ENCODE results near the gene SLC27A5.
A peak's percentile ranks its signal among the peaks of the same experiment; 100 is the strongest.
"Not testable (repeated sequence)": the region's sequence is repeated elsewhere in the genome, so short reads cannot be mapped to it uniquely, and the experiment has no call there.

The SLC27A5 gene

GRCh38 chr19:58498316-58499020 is 13.3 kb downstream of the SLC27A5 start:
- Histone ChIP-seq H3K27ac (peak overlapping the region in 8 of 11 experiments; percentile 13 to 83 (median 49); a peak in 11 of 22 replicates), H3K9me3 (replicated peaks in 1 of 11) (peaks cover 0 to 9% (median 0%) of the 10 kb centered on the region in 11 experiments; a peak in 3 of 22 replicates), H3K9ac (peak overlapping the region in 9 of 11 experiments; percentile 11 to 79 (median 74); a peak in 15 of 22 replicates), H3K4me2 (peak overlapping the region; percentile 72 to 99 (median 95)), H3K4me3 (peak overlapping the region; percentile 54 to 68 (median 60)), H4K20me1 (no peaks in the 10 kb centered on the region), H3K36me3 (no peaks in the 10 kb centered on the region), H3K27me3 (no peaks in the 10 kb centered on the region), H3K4me1 (peaks cover 17 to 32% (median 25%) of the 10 kb centered on the region in 10 experiments)
- no peak for TF ChIP-seq Cebpa-rat (IDR thresholded peaks at IDR 0.05)

GRCh38 chr19:58497634-58498170 is 14.1 kb downstream of the SLC27A5 start:
- Histone ChIP-seq H4K20me1 (no peaks in the 10 kb centered on the region), H3K9ac (peak overlapping the region in 3 of 11 experiments; percentile 74 to 78 (median 75); a peak in 5 of 22 replicates), H3K27ac (peak overlapping the region in 1 of 11 experiments; percentile 56; a peak in 2 of 22 replicates), H3K4me1 (peaks cover 17 to 32% (median 25%) of the 10 kb centered on the region in 10 experiments), H3K27me3 (no peaks in the 10 kb centered on the region), H3K4me2 (peak overlapping the region; percentile 72 to 99 (median 95); a peak in 21 of 22 replicates), H3K9me3 (replicated peaks in 1 of 11) (peaks cover 0 to 9% (median 0%) of the 10 kb centered on the region in 11 experiments; a peak in 3 of 22 replicates), H3K36me3 (no peaks in the 10 kb centered on the region), H3K4me3 (peak overlapping the region in 4 of 10 experiments; percentile 57 to 68 (median 64); a peak in 5 of 20 replicates)
- TF ChIP-seq Cebpa-rat (IDR thresholded peaks at IDR 0.05) = no peak

DNA sequence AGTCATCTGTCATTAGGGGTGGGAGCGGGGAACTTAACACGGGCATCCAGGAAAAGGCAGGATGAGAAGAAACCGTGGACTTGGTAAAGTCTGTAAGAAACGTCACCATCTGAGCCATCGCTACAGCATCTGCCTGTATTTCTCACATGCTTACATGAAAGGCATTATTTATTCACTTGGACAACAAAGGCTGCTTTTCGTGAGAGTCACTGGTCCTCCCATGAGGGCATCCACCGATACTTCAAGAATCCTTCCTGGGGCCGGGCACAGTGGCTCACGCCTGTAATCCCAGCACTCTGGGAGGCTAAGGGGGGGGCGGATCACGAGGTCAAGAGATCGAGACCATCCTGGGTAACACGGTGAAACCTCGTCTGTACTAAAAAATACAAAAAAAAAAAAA is 19.5 kb downstream of the SLC27A5 start:
- Histone ChIP-seq H3K9me3 (replicated peaks in 1 of 11) (no peaks in the 10 kb centered on the region), H3K4me1 (peaks cover 0 to 3% (median 0%) of the 10 kb centered on the region in 10 experiments; a peak in 2 of 20 replicates), H3K4me2 (no peak overlapping the region), H3K36me3 (no peaks in the 10 kb centered on the region), H3K27ac (no peak overlapping the region), H3K4me3 (no peak overlapping the region), H3K27me3 (no peaks in the 10 kb centered on the region), H4K20me1 (no peaks in the 10 kb centered on the region), H3K9ac (no peak overlapping the region)
- no peak for TF ChIP-seq Cebpa-rat (IDR thresholded peaks at IDR 0.05)

DNA sequence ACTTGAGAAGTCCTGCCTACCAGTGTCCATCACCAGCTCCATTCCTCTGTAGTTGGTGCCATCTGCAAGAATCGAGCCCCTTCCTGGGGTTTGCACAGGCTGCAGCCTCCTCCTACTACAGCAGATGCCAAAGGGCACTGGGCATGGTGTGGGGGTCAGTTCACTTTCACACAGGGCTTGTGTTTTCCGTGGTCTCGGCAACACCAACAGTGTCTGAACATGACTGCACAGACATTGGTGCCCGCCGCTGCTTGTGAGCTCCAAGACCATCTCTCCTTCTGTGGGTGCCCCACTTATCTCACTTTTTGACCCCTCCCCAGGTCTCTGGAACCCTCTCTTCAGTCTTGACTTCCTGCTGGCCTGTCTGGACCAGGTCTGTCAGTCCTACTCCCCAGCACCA is 20.4 kb downstream of the SLC27A5 start:
- Histone ChIP-seq H3K27me3 (no peaks in the 10 kb centered on the region), H3K9ac (no peak overlapping the region), H3K4me1 (no peaks in the 10 kb centered on the region), H3K4me3 (no peak overlapping the region), H3K27ac (no peak overlapping the region), H3K4me2 (no peak overlapping the region), H4K20me1 (no peaks in the 10 kb centered on the region), H3K9me3 (replicated peaks in 1 of 11) (no peaks in the 10 kb centered on the region), H3K36me3 (no peaks in the 10 kb centered on the region)
- TF ChIP-seq Cebpa-rat (IDR thresholded peaks at IDR 0.05) = no peak

GRCh38 chr19:58484349-58484748 is 27.4 kb downstream of the SLC27A5 start:
- not testable (repeated sequence) for H3K27ac ChIP-seq
- H3K4me1 ChIP-seq = peaks cover 0 to 31% (median 17%) of the 10 kb centered on the region in 10 experiments; a peak in 16 of 20 replicates

GRCh38 chr19:58483776-58484175 is 28.0 kb downstream of the SLC27A5 start:
- peaks cover 0 to 34% (median 16%) of the 10 kb centered on the region in 11 experiments; a peak in 13 of 22 replicates for H3K36me3 ChIP-seq
- H4K20me1 ChIP-seq = no peaks in the 10 kb centered on the region
- H3K27me3 ChIP-seq = no peaks in the 10 kb centered on the region
- no peak overlapping the region for H3K4me3 ChIP-seq
- no peaks in the 10 kb centered on the region for H3K9me3 ChIP-seq (replicated peaks in 1 of 11)
- H3K9ac ChIP-seq = no peak overlapping the region
- H3K4me2 ChIP-seq = no peak overlapping the region
- TF ChIP-seq Cebpa-rat (IDR thresholded peaks at IDR 0.05) = no peak
- no peak overlapping the region for H3K27ac ChIP-seq
- H3K4me1 ChIP-seq = peaks cover 0 to 31% (median 17%) of the 10 kb centered on the region in 10 experiments; a peak in 16 of 20 replicates

More at GRCh38 chr19:58484349-58484748, 27.4 kb downstream of the SLC27A5 start:
- not testable (repeated sequence) for H3K4me3 ChIP-seq; H3K9ac ChIP-seq; H3K9me3 ChIP-seq (replicated peaks in 1 of 11); H3K27me3 ChIP-seq; H3K4me2 ChIP-seq; H4K20me1 ChIP-seq
- H3K36me3 ChIP-seq = peaks cover 0 to 34% (median 16%) of the 10 kb centered on the region in 11 experiments; a peak in 12 of 22 replicates

DNA sequence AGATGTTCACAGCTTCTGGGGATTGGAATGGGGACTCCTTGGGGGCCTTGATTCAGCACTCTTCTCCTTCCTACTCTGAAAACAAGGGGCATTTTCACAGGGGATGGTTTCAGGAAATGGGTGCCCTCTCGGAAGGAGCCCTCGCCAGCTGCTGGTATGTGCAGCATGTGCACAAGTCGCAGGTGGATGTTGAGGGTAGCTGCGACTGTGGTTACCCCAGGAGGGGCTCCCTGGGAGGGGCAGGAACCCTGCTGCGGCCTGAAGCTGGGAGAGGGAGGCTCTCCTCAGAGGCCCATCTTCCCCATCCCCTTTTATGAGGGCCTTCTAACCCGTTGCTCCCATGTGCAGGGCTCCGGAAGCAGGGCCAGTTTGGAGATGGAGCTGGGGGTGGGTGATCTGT is 29.4 kb downstream of the SLC27A5 start:
- no peaks in the 10 kb centered on the region for H3K9me3 ChIP-seq (replicated peaks in 1 of 11)
- peaks cover 4 to 37% (median 22%) of the 10 kb centered on the region in 10 experiments; a peak in 19 of 20 replicates for H3K4me1 ChIP-seq
- TF ChIP-seq Cebpa-rat (IDR thresholded peaks at IDR 0.05) = no peak
- no peak overlapping the region for H3K4me3 ChIP-seq
- peak overlapping the region in 7 of 11 experiments; percentile 6 to 36 (median 26); a peak in 9 of 22 replicates for H3K27ac ChIP-seq
- peaks cover 0 to 34% (median 16%) of the 10 kb centered on the region in 11 experiments; a peak in 13 of 22 replicates for H3K36me3 ChIP-seq
- no peaks in the 10 kb centered on the region for H3K27me3 ChIP-seq
- peak overlapping the region in 9 of 11 experiments; percentile 6 to 66 (median 42); a peak in 15 of 22 replicates for H3K4me2 ChIP-seq
- peak overlapping the region in 6 of 11 experiments; percentile 15 to 51 (median 33); a peak in 5 of 22 replicates for H3K9ac ChIP-seq
- H4K20me1 ChIP-seq = no peaks in the 10 kb centered on the region

GRCh38 chr19:58480831-58481230 is 31.0 kb downstream of the SLC27A5 start:
- no peak for TF ChIP-seq Cebpa-rat (IDR thresholded peaks at IDR 0.05)
- Histone ChIP-seq H3K36me3 (peaks cover 0 to 34% (median 16%) of the 10 kb centered on the region in 11 experiments; a peak in 13 of 22 replicates), H3K27me3 (no peaks in the 10 kb centered on the region), H3K4me3 (no peak overlapping the region), H3K9me3 (replicated peaks in 1 of 11) (no peaks in the 10 kb centered on the region), H3K4me2 (peak overlapping the region in 1 of 11 experiments; percentile 20; a peak in 1 of 22 replicates), H3K9ac (peak overlapping the region in 3 of 11 experiments; percentile 16 to 24 (median 24); a peak in 2 of 22 replicates), H3K4me1 (peaks cover 15 to 48% (median 32%) of the 10 kb centered on the region in 10 experiments), H3K27ac (no peak overlapping the region), H4K20me1 (no peaks in the 10 kb centered on the region)

GRCh38 chr19:58480481-58480830 is 31.3 kb downstream of the SLC27A5 start:
- Histone ChIP-seq H4K20me1 (no peaks in the 10 kb centered on the region), H3K9ac (peak overlapping the region in 2 of 11 experiments; percentile 16 to 24; a peak in 2 of 22 replicates), H3K36me3 (peaks cover 0 to 34% (median 16%) of the 10 kb centered on the region in 11 experiments; a peak in 13 of 22 replicates), H3K9me3 (replicated peaks in 1 of 11) (no peaks in the 10 kb centered on the region), H3K4me1 (peaks cover 15 to 48% (median 32%) of the 10 kb centered on the region in 10 experiments), H3K4me3 (no peak overlapping the region), H3K4me2 (peak overlapping the region in 1 of 11 experiments; percentile 20; a peak in 2 of 22 replicates), H3K27ac (no peak overlapping the region), H3K27me3 (no peaks in the 10 kb centered on the region)
- no peak for TF ChIP-seq Cebpa-rat (IDR thresholded peaks at IDR 0.05)
